Hippocampal formation (tissue), 2 donors: ENCODE results near the gene MAP6D1.
"Not testable (repeated sequence)": the region's sequence is repeated elsewhere in the genome, so short reads cannot be mapped to it uniquely, and the experiment has no call there.

Source experiments
- DNase-seq, 2 donors: peaks; one replicate each; lab custom pipeline; 2025; lab: John Stamatoyannopoulos, UW

MAP6D1 gene

DNA sequence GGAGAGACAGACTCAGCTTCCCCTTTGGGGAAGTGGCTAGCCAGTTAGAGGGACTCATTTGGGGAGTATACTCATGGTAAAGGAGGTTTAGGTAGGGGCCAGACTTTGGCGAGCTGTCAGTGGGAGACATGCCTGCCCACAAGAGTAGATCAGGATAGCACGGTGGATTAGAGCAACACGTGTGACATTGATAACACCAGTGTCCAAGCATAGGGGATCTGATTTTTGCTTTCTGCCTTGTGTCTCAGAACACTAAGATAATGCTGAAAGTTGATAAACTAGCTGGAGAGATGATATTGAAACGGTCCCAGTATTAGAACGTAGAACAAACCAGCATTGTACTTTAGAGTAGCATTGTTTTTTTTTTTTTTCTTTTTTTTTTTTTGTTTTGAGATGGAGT is 25.9 kb downstream of the MAP6D1 start:
- DNase-seq: no peak

GRCh38 chr3:183797996-183798395 is 27.4 kb downstream of the MAP6D1 start:
- DNase-seq: no peak

GRCh38 chr3:183796372-183796771 is 29.0 kb downstream of the MAP6D1 start:
- DNase-seq: no peak

GRCh38 chr3:183794452-183794851 is 30.9 kb downstream of the MAP6D1 start:
- DNase-seq: no peak

DNA sequence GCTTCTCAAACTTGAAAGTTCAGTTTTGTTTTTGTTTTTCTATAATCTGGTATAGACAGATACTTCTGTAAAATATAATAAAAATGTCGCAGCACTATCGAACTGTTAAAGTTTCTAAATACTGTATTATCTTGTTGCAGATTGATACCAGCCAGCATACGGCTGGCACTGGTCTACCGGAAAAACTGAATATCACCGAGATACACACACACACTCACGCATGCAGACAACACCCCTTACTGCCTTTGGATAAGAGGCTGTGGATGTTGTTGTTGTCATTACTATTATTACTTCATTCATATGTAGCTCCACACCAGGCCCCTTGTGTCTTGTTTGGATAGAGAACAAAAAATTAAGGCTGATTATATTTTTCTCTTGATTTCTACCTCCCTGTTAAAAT is 32.4 kb downstream of the MAP6D1 start:
- no peak for DNase-seq

DNA sequence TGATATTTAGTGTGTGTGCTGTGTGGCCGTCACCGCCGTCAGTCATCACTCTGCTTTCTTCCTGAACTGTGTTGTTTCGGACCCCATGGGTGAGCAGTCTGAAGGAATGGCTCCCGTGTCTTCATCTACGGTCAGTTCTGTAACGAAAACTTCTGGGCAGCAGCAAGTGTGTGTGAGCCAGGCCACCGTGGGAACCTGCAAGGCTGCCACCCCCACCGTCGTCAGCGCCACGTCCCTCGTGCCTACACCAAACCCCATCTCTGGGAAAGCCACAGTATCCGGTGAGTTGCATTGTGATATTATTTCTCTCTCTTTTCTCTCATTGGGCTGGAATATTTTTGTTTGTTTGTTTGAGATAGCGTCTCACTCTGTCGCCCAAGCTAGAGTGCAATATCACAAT is 34.7 kb downstream of the MAP6D1 start:
- no peak for DNase-seq

DNA sequence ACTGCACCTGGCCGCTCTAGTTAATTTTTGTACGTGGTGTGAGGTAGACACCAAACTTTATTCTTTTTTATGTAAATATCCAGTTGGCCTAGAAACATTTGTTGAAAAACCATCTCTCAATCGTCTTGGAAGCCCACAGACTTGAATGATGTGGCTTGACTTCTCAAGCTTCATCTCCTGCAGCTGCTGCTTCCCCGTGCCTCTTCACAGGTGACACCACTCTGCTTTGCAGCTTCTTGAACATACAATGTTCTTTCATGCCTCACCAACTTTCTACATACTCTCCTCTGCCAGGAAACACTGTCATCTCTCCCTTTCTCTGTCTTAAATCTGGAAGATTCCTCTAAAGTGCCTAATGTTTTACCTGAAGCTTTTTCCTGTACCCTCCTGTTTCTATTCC is 35.6 kb downstream of the MAP6D1 start:
- no peak for DNase-seq

DNA sequence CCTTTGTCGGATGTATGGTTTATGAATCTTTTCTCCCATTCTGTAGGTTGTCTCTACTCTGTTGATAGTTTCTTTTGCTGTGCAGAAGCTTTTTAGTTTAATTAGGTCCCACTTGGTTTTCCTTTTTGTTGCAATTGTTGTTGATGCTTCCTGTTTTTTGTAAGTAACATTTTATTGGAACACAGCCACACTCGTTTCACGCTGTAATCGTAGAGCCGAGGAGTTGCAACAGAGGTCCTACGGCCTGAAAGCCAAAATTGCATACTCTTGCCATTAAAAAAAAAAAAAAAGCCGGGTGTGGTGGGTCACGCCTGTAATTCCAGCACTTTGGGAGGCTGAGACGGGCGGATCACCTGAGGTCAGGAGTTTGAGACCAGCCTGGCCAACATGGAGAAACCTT is 40.9 kb downstream of the MAP6D1 start:
- not testable (repeated sequence) for DNase-seq

GRCh38 chr3:183782576-183783276 is 42.7 kb downstream of the MAP6D1 start:
- no peak for DNase-seq

DNA sequence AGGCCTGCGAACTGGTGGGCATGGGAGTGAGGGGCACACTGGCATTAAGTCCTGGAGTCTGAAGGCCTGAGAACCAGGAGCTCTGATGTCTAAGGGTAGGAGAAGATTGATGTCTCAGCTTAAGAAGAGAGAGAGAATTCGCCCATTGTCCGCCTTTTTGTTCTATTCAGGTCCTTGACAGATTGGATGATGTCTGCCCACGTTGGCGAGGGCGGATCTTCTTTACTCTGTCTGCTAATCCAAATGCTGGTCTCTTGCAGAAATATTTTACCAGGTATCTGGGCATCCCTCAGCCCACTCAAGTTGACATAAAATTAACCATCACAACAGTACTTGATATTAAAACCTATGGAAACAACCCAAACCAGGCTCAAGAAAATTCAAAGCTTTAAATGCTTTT is 44.1 kb downstream of the MAP6D1 start:
- DNase-seq: no peak

DNA sequence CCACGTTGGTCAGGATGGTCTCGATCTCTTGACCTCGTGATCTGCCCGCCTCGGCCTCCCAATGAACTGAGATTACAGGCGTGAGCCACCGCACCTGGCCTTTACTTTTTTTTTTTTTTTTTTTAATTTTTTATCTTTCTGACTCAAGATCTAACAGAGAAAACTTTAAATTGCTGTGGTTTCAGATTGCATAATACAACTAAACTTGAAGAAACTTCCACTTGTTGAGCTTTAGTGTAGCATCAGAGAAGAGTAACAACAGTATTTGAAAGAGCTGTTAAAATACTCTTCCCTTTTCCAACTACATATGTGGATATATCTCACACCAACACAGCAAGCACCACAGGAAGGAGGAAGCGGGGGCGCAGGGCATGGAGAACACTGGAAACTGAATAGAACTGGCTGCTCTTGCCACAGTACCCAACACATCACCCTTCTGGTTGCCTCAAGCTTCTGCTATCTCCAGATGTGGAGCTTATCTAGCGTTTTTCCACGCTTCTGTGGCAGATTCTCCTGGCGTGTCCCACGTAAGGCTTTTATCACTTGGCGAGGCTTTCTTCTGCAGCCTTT is 45.4 kb downstream of the MAP6D1 start:
- DNase-seq: no peak

- no peak for DNase-seq
Observed at GRCh38 chr3:183777016-183777618, 48.3 kb downstream of the MAP6D1 start.

DNA sequence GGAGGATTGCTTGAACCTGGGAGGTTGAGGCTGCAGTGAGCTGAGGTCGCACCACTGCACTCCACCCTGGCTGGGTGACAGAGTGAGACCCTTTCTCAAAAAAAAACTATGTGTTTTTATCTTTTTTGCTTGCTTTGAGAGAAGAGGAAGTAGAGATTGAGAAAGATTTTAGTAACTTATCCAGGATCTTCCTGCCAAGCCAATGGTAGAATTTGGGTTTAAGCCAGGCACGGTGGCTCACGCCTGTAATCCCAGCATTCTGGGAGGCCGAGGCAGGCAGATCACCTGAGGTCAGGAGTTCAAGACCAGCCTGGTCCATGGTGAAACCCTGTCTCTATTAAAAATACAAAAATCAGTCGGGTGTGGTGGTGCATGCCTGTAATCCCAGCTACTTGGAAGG is 48.9 kb downstream of the MAP6D1 start:
- not testable (repeated sequence) for DNase-seq

DNA sequence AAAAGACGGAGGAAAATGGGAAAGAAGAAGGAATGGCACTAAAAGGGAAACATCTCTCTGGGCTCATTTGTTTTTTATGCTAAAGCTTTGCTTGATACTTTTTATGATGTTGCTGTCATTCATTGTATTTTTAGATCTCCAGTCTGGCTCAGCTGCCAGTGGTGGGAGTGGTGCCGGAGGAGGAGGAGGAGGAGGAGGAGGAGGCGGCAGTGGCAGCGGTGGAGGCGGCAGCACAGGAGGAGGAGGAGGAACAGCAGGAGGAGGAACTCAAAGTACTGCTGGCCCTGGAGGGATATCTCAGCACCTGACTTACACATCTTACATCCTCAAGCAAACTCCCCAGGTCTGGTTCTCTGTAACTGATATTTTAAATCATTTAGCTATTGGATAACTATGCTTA is 49.6 kb downstream of the MAP6D1 start:
- peak in 1 of 2 donors; percentile 27 for DNase-seq

DNA sequence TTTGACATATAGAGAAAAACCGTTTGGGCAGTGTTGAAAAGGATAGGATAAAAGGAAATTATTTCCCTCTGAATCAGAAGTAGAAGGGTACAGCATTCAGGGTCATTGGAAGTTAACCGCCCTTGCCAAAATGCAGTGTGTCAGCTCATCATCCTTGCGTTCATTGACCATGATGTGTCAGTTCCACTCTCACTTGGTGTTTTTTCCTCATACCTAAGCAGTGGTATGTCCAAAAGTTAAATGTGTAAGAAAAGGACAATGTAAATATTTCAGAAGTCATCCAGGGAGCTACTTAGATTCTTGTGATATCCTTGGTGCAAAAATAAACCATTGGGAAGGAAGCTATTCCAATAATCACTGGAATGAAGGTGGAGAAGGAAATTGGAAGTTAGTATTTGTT is 50.7 kb downstream of the MAP6D1 start:
- no peak for DNase-seq

GRCh38 chr3:183769453-183769852 is 55.9 kb downstream of the MAP6D1 start:
- DNase-seq: no peak

GRCh38 chr3:183768114-183768513 is 57.3 kb downstream of the MAP6D1 start:
- no peak for DNase-seq

GRCh38 chr3:183766745-183767606 is 58.4 kb downstream of the MAP6D1 start:
- peak; percentile 61 to 77 for DNase-seq

DNA sequence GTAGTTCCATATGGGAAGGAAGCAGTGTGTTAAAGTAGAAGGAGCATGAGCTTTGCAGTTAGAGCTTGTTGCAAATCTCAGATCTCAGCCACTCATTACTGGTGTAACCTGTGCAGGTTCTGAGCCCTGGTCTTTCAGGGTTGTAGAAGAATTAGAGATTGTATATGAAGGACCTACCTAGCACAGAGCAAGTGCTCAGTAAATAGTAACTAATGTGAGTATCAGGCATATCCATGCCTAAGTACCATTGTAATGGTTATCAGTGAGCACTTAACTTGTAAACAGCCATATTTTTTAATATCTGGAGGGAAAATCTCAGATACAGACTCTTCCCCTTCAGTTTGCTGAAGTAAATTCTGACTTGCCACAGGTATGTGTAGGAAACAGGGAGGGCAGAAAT is 59.3 kb downstream of the MAP6D1 start:
- no peak for DNase-seq
